HG03064 (cell line): Measurements from ENCODE around the gene NGEF.

ENCODE experiments used
- ATAC-seq: cut with Tn5 transposase; IDR thresholded peaks from one replicate; pipeline ENCODE4 v1.9.1; 2021; ENCODE audit warnings: low read depth; ENCODE audit not compliant: unreplicated experiment

NGEF gene

DNA sequence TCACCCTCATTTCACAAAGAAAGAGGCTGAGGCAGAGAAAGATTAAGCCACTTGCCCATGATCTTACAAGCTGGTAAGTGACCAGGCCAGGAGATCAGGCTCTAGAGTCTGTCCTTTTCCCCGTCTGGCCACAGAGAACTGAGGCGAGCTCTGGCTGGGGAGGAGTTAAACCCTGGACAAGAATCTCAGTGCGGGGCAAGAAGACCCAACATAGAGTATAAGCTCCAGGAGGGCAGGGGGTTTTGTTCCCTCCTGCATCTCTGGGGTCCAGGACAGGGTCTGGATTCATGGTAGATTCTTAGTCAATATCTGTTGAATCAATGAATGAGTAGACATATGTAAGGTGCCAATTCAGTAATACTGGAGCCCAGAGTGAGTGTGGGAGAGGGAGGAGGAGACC is 34.1 kb upstream of the NGEF start:
- no peak for ATAC-seq

DNA sequence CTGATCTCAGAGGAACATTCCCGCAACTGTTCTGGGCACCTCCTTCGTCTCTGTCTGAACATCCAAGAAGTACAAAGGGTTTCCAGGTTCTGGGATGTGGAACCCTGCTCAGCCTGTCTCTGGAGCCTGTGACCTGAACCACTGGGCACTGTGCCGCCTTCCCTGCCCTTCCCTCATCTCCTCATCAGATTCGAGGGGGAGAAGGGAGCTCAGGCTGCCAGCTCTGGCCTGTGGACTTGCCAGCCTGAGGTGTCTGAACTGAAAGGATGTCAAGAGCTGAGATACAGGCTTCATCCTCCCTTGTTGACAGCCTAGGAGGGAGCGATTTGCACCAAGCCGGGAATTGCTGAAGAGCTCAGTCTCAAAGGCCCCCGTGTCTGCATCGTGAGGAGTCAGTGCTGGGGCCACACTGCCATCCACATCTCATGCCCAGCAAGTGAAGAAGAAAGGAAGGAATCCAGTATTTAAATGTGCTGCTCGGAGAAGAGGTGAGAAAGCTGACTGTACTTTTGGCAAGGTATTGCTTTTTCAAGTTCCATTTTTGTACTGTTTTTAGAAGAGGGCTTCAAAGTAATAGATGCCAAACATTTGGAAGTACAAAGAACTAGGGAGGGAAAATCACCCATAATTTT is 32.0 kb upstream of the NGEF start:
- no peak for ATAC-seq

DNA sequence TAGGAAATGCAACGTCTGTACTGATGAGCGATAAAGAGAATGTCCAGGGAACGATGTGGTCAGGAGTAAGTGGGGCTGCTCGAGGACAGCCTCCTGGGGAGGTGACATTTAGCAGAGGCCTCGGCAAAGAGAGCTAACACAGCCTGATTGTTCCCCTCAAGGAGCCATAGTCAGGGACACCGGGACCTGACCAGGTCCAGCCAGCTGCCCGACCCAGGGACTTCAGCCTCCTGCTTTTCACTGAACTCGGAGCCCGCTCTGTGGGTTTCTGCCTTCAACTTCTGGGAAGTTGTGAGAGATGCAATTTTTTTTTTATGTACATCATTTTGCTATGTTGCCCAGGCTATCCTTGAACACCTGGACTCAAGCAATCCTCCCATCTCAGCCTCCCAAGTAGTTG is 29.5 kb upstream of the NGEF start:
- no peak for ATAC-seq

DNA sequence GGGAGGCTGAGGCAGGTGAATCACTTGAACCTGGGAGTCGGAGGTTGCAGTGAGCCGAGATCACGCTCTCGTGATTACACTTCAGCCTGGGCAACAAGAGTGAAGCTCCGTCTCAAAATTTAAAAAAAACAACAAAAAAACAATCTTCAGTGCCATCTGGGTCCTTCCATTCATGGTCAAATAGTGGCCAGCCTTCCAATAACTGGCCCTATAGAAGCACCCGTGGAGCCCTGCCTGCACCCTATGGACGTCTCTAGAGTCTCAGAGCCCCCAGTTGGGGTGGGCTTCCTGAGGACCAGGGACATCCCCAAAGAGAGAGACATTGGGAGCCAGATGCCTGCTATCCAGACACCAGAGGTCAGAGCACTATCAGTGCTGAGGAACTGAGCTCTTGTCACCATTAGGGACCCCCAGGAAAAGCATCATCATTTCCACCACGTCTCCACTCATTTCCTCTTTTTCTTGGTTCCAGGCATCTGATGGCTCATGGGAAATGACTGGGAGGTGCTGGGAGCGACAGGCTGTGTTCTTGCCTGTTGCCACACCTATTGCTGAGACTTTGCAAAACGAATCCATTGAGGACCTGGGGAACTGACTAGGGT is 28.8 kb upstream of the NGEF start:
- no peak for ATAC-seq

DNA sequence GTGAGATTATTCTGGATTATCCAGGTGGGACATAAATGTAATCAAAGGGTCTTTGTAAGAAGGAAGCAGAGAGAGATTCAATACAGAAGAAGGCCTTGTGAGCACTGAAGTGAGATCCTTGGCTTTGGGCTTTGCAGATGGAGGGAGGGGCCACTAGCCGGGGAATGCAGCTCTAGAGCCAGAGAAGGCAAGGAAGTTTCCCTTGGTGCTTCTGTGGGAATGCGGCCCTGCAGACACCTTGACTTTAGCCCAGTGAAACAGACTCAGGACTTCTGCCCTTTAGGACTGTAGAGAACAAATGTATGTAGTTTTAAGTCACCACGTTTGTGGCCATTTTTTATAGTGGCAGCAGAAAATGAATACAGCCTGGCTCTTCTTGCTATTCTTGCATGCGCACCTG is 27.5 kb upstream of the NGEF start:
- ATAC-seq: no peak

DNA sequence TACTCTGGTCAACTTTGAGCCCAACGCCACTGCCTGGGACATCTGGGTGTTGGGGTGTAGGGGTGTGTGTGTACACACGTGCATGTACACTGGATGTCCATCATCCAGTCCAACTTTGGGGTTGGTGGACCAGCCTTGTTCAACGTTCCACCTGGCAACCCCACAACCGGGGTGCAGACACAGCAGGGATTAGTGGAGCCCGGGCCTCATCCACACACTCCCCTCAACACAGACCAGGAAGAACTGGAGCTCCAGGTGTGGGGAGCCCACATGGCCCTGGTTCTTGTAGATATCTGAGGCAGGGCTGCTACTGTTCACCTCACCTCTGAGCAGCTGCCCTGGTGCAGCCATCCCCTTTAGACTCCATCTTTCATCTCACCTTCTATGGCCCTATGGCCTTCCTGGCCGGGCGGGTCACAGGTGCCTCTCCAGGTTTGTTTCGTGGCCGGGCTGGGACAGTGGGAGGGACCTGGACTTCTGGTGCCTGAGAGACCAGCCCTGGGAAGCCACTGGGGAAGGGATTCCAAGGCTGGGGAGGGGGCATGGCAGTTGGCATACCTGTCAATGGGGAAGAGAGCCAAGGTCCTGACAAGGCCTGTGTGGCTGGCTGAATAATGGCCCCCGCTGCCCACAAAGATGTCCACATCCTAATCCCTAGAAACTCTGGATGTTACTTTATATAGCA is 26.9 kb upstream of the NGEF start:
- no peak for ATAC-seq

DNA sequence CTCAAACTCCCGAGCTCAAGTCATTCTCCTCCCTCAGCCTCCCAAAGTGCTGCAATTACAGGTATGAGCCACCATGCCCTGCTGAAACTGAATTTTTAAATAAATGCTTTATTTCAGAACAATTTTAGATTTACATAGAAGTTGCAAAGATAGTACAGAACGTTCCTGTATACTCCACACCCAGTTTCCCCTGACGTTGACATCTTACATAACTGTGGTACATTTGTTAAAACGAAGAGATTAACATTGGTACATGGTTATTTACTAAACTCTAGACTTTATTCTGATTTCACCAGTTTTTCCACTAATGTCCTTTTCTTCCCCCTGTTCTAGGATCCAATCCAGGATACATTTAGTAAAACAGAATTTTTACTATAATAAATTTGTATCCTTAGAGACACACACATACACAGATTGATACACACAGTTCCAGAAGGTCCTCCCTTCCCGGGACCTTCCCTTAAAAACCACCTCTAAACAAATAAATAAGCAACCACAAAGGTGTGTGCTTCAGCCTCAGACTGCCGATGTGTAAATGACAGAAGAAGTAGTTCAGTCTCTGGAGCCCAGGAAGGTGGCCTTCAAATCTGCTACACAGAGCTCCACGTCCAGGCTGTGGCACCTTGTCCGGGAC is 26.3 kb upstream of the NGEF start:
- ATAC-seq: no peak

DNA sequence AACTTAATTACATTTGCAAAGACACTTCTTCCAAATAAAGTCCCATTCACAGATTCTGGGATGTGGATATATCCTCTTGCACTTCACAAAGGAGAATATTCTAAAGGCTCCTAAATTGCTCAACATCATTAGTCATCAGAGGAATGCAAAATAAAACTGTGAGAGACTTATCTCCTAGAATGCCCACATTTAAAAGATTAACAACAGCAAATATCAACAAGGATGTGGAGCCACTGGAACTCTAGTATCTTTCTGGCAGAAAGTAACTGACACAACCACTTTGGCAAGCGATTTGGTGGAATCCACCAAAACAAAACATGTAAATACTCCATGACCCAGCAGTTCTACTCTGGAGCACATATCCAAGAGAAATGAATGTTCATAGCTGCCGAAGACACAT is 24.0 kb upstream of the NGEF start:
- ATAC-seq: no peak

DNA sequence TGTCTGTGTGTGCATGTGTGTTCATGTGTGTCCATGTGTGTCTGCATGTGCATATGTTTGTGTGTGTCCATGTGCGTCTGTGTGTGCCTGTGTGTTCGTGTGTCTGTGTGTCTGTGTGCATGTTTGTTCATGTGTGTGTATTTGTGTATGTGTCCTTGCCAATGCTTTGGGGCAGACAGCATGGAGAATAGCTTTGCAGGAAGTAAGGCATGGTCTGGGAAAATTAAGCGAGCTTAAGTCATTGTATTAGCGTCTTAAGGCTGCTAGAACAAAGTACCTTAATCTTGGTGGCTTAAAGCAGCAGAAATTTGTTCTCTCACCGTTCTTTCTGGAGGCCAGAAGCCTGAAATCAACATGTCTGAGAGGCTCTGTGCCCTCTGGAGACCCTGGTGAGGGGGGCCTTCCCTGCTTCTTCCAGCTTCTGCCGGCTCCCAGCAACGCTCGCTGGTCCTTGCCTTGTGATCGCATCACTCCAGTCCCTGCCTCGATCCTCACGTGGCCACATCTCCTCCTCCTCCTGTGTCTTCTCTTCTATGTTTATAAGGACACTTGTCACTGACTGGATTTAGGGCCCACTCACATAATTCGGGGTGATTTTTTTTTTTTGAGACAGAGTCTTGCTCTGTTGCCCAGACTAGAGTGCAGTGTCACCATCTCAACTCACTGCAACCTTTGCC is 23.2 kb upstream of the NGEF start:
- ATAC-seq: no peak

DNA sequence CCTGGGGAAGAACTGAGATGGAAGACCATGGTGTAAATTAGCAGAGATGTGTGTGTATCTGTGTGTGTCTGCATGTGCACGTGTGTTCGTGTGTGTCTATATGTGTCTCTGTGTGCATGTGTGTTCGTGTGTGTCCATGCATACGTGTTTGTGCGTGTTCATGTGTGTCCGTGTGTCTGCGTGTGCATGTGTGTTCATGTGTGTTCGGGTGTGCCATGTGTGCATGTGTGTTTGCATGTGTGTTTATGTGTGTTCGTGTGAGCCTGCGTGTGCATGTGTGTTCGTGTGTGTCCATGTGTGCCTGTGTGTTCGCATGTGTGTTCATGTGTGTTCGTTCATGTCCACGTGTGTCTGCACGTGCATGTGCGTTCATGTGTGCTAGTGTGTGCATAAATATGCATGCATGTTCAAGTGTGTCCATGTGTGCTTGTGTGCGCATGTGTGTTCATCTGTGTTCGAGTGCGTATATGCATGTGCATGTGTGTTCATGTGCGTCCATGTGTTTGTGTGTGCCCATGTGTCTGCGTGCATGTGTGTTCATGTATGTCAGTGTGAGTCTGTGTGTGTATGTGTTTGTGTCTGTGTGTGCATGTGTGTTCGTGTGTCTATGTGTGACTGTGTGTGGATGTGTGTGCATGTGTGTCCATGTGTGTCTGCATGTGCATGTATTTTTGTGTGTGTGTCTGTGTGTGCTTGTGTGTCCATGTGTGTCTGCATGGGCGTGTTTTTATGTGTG is 22.5 kb upstream of the NGEF start:
- no peak for ATAC-seq

DNA sequence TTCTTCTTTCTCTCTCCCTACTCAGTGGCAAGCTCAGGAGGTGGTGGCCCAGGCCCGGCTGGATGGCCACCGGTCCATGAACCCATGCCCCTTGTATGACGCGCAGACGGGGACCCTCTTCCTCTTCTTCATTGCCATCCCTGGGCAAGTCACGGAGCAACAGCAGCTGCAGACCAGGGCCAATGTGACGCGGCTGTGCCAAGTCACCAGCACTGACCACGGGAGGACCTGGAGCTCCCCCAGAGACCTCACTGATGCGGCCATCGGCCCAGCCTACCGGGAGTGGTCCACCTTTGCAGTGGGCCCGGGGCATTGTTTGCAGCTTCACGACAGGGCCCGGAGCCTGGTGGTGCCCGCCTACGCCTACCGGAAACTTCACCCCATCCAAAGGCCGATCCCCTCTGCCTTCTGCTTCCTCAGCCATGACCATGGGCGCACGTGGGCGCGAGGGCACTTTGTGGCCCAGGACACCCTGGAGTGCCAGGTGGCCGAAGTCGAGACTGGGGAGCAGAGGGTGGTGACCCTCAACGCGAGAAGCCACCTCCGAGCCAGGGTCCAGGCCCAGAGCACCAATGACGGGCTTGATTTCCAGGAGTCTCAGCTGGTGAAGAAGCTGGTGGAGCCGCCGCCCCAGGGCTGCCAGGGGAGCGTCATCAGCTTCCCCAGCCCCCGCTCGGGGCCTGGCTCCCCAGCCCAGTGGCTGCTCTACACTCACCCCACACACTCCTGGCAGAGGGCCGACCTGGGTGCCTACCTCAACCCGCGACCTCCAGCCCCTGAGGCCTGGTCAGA is 21.2 kb upstream of the NGEF start:
- no peak for ATAC-seq

DNA sequence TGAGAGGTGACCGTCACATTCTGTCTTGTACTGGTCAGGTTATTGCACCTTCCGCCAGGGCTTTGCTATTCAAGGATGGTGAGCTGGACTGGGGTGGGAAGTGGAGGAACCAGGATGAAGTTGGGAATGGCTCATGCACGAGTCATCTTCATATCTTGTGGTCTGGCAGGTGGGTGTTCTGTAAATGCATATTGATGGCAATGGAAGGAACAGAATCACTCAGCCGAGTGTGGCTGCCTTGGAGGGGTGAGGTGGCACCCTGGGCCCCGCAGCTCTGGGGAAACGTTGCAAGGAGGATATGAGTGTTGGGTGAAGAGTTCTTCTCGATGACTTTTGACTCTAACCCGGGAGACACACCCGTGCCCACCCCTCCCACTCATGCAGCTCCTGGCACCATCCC is 20.6 kb upstream of the NGEF start:
- ATAC-seq: no peak

DNA sequence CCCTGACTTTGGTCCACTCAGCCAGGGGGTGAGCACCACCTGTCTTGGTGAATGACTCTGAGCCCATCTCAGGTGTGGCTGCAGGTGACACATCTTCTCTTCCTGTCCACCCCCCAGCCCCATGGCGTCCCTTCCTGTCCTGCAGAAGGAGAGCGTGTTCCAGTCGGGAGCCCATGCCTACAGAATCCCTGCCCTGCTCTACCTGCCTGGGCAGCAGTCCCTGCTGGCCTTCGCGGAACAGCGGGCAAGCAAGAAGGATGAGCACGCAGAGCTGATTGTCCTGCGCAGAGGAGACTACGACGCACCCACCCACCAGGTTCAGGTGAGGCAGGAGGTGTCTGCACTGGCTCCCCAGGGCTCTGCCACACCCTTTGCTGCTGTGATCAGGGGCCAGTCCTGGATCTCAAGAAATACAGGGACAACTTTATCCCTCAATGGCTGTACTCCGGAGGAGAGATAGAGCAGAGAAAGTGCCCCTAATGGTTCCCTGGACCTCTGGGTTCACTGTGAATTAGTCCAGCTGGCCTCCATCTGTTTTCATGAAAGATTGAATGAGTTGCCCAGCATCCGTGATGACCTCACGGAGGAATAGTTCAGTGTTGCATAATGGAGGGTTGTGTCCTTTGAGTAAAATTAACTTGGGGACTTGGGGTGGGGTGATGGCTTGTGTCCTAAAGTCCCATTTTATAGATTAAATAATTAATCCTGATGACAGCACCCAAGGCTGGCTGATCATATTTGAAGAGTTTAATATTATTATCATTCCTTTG is 19.7 kb upstream of the NGEF start, which contains the start of gene NEU2:
Gene NEU2, plus strand, starts transcription at position 122 of the 770 bp plus-strand sequence. Its CDS starts 0 bp downstream, at position 122.
- ATAC-seq: no peak

DNA sequence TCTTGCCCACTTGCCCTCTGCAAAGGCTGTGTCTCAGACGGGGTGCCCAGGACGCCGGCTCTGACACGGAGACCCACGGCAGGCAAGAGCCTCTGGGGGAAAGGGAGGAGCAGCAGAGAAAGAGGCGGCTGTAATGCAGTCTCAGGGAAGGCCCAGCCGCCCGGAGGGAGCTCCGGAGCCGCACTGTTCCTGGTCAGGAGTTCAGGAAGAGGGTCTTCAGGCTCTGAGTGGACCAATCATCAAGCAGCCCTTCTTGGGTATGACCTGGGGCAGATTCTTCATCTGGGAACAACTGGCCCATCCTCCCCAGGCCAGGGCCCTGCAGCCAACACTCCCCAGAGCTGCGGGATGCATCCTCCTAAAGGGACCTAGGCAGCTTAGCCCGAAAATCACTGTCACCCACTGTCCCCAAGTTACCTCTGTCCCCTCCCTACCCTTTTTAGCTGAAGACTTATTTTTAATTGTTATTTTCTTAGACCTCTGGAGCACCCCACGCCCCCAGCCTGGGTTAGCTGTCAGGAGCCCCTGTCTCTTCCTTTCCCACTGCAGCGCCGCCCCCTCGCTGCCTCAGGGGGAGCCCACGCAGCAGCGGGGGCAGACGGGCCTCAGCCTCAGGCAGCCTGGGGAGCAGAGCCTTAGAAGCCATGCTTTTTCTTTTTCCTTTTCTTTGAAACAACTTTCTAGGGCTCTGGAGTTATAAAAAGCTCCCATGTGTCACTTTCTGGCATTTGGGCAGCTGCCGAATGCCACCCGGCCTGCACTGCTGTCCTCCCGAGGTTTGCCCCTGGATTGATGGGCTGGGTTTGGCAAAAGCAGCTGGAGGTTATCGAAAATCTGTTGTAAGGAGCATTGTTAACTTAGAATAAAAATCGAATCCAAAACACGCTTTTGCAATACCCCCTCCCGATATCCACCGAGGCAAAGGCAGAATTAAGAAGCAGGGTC is 18.8 kb upstream of the NGEF start:
- no peak for ATAC-seq

DNA sequence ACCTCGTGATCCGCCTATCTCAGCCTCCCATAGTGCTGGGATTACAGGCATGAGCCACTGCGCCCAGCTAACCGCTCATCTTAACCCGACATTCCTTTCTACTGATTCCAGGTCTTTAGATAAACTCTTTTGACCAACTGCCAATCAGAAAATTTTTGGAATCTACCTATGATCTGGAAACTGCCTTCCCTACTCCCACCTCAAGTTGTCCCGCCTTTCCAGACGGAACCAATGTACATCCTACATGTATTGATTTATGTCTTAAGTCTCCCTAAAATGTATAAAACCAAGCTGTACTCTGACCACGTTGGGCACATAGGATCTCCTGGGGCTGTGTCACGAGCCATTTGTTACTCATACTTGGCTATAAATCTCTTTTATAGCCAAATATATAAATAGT is 16.3 kb upstream of the NGEF start:
- no peak for ATAC-seq

DNA sequence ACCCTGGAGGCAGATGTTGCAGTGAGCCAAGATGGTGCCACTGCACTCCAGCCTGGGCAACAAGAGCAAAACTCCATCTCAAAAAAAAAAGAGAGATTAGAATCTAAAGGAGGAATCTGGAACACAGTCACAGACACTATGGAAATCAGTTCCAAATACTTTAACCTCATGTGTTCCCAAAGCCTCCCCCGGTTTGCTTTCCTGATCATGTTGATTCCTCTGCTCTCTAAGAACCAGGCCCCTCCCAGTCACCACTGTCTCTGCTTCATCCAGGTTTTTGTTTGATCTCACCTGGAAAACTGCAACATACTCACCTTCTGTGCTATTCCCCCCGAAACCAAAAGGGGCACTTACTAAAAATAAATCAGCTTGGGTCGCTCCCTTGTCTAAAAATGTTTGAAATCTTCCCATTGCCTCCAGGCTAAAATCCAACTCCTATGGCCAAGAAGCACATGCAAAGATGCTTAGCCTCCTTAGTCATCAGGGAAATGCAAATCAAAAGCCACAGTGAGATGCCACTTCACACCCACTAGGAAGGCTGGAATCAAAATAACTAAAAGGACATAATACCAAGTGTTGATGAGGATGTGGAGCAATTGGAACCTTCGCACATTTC is 13.2 kb upstream of the NGEF start:
- no peak for ATAC-seq

DNA sequence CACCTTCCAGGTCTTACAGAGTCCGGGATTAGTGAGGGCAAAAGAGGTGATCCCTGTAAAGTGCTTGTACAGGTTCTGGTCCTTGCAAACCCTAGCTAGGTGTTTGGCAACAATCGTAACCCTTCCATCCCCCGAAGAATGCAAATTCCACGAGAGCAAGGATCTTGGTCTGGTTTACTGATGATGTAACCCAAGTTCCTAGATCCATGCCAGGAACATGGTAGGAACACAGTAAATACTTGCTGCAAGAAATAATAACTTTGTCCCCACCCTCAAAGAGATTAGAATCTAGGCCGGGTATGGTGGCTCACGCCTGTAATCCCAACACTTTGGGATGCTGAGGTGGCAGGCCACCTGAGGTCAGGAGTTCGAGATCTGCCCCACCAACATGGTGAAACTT is 12.7 kb upstream of the NGEF start:
- no peak for ATAC-seq
